ENCODE data around the gene QPRT. TPM values are rescaled to one million over a fixed set of nuclear protein-coding genes. Genes with fewer than 3 reads are reported as not detected.

Gene QPRT
- total and polyA plus RNA-seq, 4 donors: 79.4 to 143 (median 100) TPM

GRCh38 chr16:29701214-29701555 lies 22.2 kb downstream of the QPRT start:
- Histone ChIP-seq H3K9me3 (ENCODE audit: control insufficient read depth in 4 of 4, low read length in 3 of 4) (no peaks in the 10 kb centered on the region), H3K4me3 (ENCODE audit: low read depth in 1 of 3, low read length in 3 of 3) (no peak overlapping the region), H3K27me3 (ENCODE audit: control insufficient read depth in 4 of 4, insufficient read depth in 4 of 4, low read length in 3 of 4) (no peaks in the 10 kb centered on the region), H3K4me1 (ENCODE audit: control insufficient read depth in 4 of 4, insufficient read depth in 4 of 4, low read length in 3 of 4) (peaks cover 0 to 3% (median 0%) of the 10 kb centered on the region in 4 donors), H3K36me3 (ENCODE audit: control insufficient read depth in 4 of 4, insufficient read depth in 3 of 4, low read depth in 1 of 4, low read length in 3 of 4) (peaks cover 0 to 2% (median 0%) of the 10 kb centered on the region in 4 donors), H3K27ac (ENCODE audit: low read depth in 1 of 2, low read length in 2 of 2) (no peak overlapping the region), H3K9ac (ENCODE audit: low read depth in 1 of 2, low read length in 2 of 2) (no peak overlapping the region)
- WGBS: 83% methylated on average over 5 of the region's 5 CpGs
- TF ChIP-seq YY1 (IDR thresholded peaks at IDR 0.05) (no peak), HNF4A (conservative IDR thresholded peaks at IDR 0.05) (no peak), JUND (IDR thresholded peaks at IDR 0.05) (no peak), REST (IDR thresholded peaks at IDR 0.05) (no peak), GABPA (IDR thresholded peaks at IDR 0.05 in 1 of 2, conservative IDR thresholded peaks at IDR 0.05 in 1 of 2) (no peak), CTCF (IDR thresholded peaks at IDR 0.05; ENCODE audit: low read depth, low read length, missing input control) (no peak), RAD21 (IDR thresholded peaks at IDR 0.05) (no peak), FOXA2 (IDR thresholded peaks at IDR 0.05) (no peak), MAX (IDR thresholded peaks at IDR 0.05) (no peak), TAF1 (conservative IDR thresholded peaks at IDR 0.05) (no peak), EGR1 (IDR thresholded peaks at IDR 0.05; ENCODE audit: low read depth in 2 of 2) (no peak), FOXA1 (IDR thresholded peaks at IDR 0.05) (no peak), NR2F2 (IDR thresholded peaks at IDR 0.05) (no peak), ATF3 (IDR thresholded peaks at IDR 0.05) (no peak), ZBTB33 (IDR thresholded peaks at IDR 0.05) (no peak), HNF4G (IDR thresholded peaks at IDR 0.05) (no peak)
- no peak for DNase-seq (ENCODE audit: low spot score)

- DNase-seq (ENCODE audit: low spot score): no peak
- no peak overlapping the region for H3K27ac ChIP-seq (ENCODE audit: low read depth in 1 of 2, low read length in 2 of 2)
- WGBS: 63% methylated on average over 13 of the region's 13 CpGs
- TF ChIP-seq JUND (IDR thresholded peaks at IDR 0.05): no peak
- TF ChIP-seq ZBTB33 (IDR thresholded peaks at IDR 0.05): no peak
- TF ChIP-seq HNF4A (conservative IDR thresholded peaks at IDR 0.05): no peak
- no peak for TF ChIP-seq HNF4G (IDR thresholded peaks at IDR 0.05)
- no peak for TF ChIP-seq EGR1 (IDR thresholded peaks at IDR 0.05; ENCODE audit: low read depth in 2 of 2)
- TF ChIP-seq TAF1 (conservative IDR thresholded peaks at IDR 0.05): no peak
- TF ChIP-seq CTCF (IDR thresholded peaks at IDR 0.05; ENCODE audit: low read depth, low read length, missing input control): no peak
- TF ChIP-seq SP1 (IDR thresholded peaks at IDR 0.05): no peak
- TF ChIP-seq RXRA (IDR thresholded peaks at IDR 0.05): no peak
- TF ChIP-seq RAD21 (IDR thresholded peaks at IDR 0.05): no peak
- no peak for TF ChIP-seq NR2F2 (IDR thresholded peaks at IDR 0.05)
- TF ChIP-seq MAX (IDR thresholded peaks at IDR 0.05): no peak
Observed at GRCh38 chr16:29702269-29702668, 23.3 kb downstream of the QPRT start.

More at GRCh38 chr16:29702269-29702668, 23.3 kb downstream of the QPRT start:
- no peaks in the 10 kb centered on the region for H3K27me3 ChIP-seq (ENCODE audit: control insufficient read depth in 4 of 4, insufficient read depth in 4 of 4, low read length in 3 of 4)
- H3K36me3 ChIP-seq (ENCODE audit: control insufficient read depth in 4 of 4, insufficient read depth in 3 of 4, low read depth in 1 of 4, low read length in 3 of 4): no peaks in the 10 kb centered on the region
- H3K9me3 ChIP-seq (ENCODE audit: control insufficient read depth in 4 of 4, low read length in 3 of 4): no peaks in the 10 kb centered on the region
- H3K4me1 ChIP-seq (ENCODE audit: control insufficient read depth in 4 of 4, insufficient read depth in 4 of 4, low read length in 3 of 4): peaks cover 0 to 3% (median 0%) of the 10 kb centered on the region in 4 donors
- peak overlapping the region in 1 of 2 donors; percentile 3 for H3K9ac ChIP-seq (ENCODE audit: low read depth in 1 of 2, low read length in 2 of 2)
- H3K4me3 ChIP-seq (ENCODE audit: low read depth in 1 of 3, low read length in 3 of 3): no peak overlapping the region

Data from liver (tissue), 9 donors.